NCI-H146 treated with DMSO at 0.1 percent for 48 hours (cell line): ENCODE measurements around the gene NPR3.

ENCODE experiments used
- DNase-seq: peaks from one replicate; lab custom pipeline; 2025; ENCODE audit not compliant: unreplicated experiment; lab: John Stamatoyannopoulos, UW

The NPR3 gene, protein sequence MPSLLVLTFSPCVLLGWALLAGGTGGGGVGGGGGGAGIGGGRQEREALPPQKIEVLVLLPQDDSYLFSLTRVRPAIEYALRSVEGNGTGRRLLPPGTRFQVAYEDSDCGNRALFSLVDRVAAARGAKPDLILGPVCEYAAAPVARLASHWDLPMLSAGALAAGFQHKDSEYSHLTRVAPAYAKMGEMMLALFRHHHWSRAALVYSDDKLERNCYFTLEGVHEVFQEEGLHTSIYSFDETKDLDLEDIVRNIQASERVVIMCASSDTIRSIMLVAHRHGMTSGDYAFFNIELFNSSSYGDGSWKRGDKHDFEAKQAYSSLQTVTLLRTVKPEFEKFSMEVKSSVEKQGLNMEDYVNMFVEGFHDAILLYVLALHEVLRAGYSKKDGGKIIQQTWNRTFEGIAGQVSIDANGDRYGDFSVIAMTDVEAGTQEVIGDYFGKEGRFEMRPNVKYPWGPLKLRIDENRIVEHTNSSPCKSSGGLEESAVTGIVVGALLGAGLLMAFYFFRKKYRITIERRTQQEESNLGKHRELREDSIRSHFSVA

GRCh38 chr5:32710550-32711361, at the start of gene NPR3:
Gene NPR3, plus strand, starts transcription at chr5:32711321. Its CDS starts 456 bp downstream, at chr5:32711777.
- DNase-seq = no peak

- no peak for DNase-seq
Measured at GRCh38 chr5:32664523-32664922, 46.6 kb upstream of the NPR3 start.

- no peak for DNase-seq
Measured at GRCh38 chr5:32668552-32668951, 42.6 kb upstream of the NPR3 start.

DNA sequence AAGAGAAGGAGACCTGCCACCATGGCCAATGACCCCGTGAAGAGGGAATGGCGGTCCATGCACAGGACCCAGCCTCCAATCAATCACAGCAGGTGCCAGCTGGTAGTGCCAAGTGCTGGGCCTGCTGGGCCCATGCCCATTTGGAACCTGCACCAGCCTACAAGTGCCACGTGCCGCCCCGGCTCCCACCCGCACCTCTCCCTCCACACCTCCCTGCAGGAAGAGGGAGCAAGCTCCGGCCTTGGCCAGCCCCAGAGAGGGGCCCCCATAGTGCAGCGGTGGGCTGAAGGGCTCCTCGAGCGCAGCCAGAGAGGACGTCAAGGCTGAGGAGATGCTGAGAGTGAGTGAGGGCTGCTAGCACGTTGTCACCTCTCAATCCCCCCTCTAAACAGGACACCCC, 37.8 kb upstream of the NPR3 start:
- no peak for DNase-seq

- no peak for DNase-seq
Measured at GRCh38 chr5:32677023-32677422, 34.1 kb upstream of the NPR3 start.

GRCh38 chr5:32678472-32678871, 32.6 kb upstream of the NPR3 start:
- DNase-seq = no peak

DNA sequence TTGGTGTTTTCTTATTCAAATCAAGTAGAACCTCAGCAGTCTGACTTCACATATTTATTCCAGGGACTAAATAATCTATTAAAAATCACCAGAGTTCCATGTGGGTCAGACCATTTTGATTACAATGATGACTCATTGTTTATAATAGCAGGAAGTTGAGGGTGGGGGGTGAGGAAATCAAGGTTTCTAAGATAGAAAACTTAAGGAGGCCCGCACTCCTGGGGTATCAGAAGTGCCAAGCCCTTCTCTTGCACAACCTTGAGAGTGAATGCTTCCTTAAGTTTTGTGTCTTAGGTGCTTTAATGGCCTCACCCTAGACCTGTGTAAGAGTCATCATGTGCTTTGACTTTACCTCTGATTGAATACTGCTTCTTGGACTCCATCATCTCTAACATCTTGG, 31.9 kb upstream of the NPR3 start:
- DNase-seq = no peak

DNA sequence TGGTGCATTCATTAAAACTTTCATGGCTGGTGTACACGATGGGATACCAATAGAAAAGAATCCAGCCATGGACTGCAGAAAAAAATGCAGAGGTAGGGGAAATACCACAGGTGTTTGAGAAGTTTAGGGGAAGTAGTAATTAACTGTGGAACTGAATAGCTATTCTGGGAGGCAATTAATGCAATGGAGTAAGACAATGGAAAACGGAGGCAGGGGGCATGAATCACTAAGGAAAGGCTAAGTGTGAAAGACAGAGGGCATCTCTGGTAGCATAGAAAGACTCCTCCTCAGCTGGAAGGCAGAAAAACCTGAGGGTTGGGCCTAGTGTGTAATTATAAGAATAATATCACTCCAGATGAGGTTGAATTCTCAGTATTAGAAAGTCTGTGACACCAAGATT, 30.9 kb upstream of the NPR3 start:
- no peak for DNase-seq

DNA sequence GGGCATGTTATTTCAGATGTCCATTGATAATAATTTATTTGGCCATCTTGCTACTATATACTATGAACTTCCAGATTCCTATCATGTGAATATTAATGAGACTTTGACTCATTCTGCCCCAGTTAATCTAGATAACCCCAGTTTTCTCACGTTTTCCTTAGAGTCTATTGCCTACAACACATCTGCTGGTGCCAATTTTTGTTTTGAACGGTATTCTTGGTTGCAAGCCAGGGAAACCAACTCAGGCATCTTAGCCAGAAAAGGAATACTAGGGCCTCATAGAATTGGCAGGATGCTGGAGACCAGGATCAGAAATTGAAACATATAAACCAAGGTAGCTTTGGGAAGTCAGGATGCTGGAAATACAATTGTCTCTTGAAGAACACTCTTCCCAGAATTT, 28.0 kb upstream of the NPR3 start:
- no peak for DNase-seq

DNA sequence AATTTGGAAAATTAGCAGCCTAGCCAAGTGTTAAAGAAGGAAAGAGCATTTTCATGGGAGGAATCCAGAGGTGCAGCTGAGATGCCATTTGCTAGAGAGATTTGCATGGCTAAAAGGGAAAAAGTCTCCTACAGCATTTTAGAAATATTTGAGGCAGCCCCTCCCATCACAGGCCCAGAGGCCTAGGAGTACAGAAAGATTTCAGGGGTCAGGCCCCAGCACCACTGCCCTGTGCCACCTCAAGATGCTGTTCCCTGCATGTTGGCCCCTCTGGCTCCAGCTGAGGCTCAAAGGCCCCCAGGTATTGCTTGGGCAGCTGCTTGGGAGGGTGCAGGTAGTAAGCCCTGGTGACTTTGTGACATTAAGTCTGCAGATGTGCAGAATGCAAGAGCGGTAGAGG, 26.9 kb upstream of the NPR3 start:
- DNase-seq = no peak

- no peak for DNase-seq
Measured at GRCh38 chr5:32686799-32687498, 24.2 kb upstream of the NPR3 start.

GRCh38 chr5:32687499-32687831, 23.7 kb upstream of the NPR3 start:
- no peak for DNase-seq

GRCh38 chr5:32690153-32690552, 21.0 kb upstream of the NPR3 start:
- no peak for DNase-seq

- DNase-seq = no peak
Measured at GRCh38 chr5:32690666-32691065, 20.5 kb upstream of the NPR3 start.

GRCh38 chr5:32692036-32692746, 18.9 kb upstream of the NPR3 start:
- DNase-seq = no peak

- no peak for DNase-seq
Measured at GRCh38 chr5:32703957-32704356, 7.2 kb upstream of the NPR3 start.

- DNase-seq = no peak
Measured at GRCh38 chr5:32707418-32707997, 3.6 kb upstream of the NPR3 start.

GRCh38 chr5:32708949-32709348, 2.2 kb upstream of the NPR3 start:
- no peak for DNase-seq

GRCh38 chr5:32709750-32710549, 1.2 kb upstream of the NPR3 start:
- DNase-seq = no peak

- DNase-seq = no peak
Measured at GRCh38 chr5:32711362-32711680, 200 bp downstream of the NPR3 start.
